Measurements from ENCODE around the gene RARB. TPM values are rescaled to one million over a fixed set of nuclear protein-coding genes. Genes with fewer than 3 reads are reported as not detected.

The RARB gene
- total and polyA plus RNA-seq, 9 of the 15 experiments (the other 6 are each of a cell fraction or from before 2014, with no cell fraction given) = 0.15 to 1.3 (median 0.27) TPM

DNA sequence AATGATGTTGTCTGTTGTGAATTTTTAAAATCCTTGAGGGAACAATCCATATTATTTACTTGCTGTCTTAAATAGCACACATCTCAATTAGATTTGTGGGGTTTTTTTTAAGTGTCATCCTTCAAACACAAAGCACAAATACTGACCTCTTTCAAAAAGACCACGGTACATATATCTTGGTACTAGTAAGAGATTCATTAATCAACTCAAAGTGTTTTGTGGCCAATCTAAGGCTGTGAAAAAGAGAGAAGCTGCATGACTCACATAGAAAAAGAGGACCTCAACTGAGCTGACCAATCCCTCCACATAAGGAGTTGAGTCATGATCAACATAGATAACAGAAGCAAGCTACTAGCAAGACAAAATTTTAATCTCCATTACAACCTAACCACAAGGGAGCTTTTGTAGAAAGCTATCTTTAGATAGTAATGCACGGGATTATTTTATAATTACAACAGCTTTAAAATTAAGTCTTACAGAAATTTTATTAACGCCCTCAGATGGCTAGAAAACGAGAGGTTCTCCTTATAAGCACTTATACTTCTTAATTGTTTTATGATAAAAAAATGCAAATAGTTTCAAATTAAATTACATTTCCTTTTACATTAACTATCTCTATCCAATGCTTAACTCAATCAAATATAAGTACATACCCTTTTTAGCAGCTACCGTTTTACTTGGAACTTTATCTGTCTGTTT lies 176.2 kb downstream of the RARB start (continued):
- TF ChIP-seq, protein P1, sequence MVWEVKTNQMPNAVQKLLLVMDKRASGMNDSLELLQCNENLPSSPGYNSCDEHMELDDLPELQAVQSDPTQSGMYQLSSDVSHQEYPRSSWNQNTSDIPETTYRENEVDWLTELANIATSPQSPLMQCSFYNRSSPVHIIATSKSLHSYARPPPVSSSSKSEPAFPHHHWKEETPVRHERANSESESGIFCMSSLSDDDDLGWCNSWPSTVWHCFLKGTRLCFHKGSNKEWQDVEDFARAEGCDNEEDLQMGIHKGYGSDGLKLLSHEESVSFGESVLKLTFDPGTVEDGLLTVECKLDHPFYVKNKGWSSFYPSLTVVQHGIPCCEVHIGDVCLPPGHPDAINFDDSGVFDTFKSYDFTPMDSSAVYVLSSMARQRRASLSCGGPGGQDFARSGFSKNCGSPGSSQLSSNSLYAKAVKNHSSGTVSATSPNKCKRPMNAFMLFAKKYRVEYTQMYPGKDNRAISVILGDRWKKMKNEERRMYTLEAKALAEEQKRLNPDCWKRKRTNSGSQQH (CRISPR knock-in tag; IDR thresholded peaks at IDR 0.05) = no peak
- TF ChIP-seq ZNF445 (CRISPR knock-in tag; IDR thresholded peaks at IDR 0.05; ENCODE audit: low read depth) (no peak), GABPB1 (CRISPR knock-in tag; IDR thresholded peaks at IDR 0.05) (no peak), KAT2B (IDR thresholded peaks at IDR 0.05; ENCODE audit: low read depth, low read length) (no peak), XRCC3 (IDR thresholded peaks at IDR 0.05) (no peak), ZKSCAN1 (IDR thresholded peaks at IDR 0.05; ENCODE audit: low read depth, low read length) (no peak), ZNF778 (CRISPR knock-in tag; IDR thresholded peaks at IDR 0.05) (no peak), ZKSCAN3 (CRISPR knock-in tag; IDR thresholded peaks at IDR 0.05) (no peak), ZBTB11 (CRISPR knock-in tag; IDR thresholded peaks at IDR 0.05) (0 out of 6 replicates have a peak, but pooled peaks of 1 of the 3 experiments have one; percentile 31), TAL1 (IDR thresholded peaks at IDR 0.05) (no peak)
- TF ChIP-seq, protein P2, sequence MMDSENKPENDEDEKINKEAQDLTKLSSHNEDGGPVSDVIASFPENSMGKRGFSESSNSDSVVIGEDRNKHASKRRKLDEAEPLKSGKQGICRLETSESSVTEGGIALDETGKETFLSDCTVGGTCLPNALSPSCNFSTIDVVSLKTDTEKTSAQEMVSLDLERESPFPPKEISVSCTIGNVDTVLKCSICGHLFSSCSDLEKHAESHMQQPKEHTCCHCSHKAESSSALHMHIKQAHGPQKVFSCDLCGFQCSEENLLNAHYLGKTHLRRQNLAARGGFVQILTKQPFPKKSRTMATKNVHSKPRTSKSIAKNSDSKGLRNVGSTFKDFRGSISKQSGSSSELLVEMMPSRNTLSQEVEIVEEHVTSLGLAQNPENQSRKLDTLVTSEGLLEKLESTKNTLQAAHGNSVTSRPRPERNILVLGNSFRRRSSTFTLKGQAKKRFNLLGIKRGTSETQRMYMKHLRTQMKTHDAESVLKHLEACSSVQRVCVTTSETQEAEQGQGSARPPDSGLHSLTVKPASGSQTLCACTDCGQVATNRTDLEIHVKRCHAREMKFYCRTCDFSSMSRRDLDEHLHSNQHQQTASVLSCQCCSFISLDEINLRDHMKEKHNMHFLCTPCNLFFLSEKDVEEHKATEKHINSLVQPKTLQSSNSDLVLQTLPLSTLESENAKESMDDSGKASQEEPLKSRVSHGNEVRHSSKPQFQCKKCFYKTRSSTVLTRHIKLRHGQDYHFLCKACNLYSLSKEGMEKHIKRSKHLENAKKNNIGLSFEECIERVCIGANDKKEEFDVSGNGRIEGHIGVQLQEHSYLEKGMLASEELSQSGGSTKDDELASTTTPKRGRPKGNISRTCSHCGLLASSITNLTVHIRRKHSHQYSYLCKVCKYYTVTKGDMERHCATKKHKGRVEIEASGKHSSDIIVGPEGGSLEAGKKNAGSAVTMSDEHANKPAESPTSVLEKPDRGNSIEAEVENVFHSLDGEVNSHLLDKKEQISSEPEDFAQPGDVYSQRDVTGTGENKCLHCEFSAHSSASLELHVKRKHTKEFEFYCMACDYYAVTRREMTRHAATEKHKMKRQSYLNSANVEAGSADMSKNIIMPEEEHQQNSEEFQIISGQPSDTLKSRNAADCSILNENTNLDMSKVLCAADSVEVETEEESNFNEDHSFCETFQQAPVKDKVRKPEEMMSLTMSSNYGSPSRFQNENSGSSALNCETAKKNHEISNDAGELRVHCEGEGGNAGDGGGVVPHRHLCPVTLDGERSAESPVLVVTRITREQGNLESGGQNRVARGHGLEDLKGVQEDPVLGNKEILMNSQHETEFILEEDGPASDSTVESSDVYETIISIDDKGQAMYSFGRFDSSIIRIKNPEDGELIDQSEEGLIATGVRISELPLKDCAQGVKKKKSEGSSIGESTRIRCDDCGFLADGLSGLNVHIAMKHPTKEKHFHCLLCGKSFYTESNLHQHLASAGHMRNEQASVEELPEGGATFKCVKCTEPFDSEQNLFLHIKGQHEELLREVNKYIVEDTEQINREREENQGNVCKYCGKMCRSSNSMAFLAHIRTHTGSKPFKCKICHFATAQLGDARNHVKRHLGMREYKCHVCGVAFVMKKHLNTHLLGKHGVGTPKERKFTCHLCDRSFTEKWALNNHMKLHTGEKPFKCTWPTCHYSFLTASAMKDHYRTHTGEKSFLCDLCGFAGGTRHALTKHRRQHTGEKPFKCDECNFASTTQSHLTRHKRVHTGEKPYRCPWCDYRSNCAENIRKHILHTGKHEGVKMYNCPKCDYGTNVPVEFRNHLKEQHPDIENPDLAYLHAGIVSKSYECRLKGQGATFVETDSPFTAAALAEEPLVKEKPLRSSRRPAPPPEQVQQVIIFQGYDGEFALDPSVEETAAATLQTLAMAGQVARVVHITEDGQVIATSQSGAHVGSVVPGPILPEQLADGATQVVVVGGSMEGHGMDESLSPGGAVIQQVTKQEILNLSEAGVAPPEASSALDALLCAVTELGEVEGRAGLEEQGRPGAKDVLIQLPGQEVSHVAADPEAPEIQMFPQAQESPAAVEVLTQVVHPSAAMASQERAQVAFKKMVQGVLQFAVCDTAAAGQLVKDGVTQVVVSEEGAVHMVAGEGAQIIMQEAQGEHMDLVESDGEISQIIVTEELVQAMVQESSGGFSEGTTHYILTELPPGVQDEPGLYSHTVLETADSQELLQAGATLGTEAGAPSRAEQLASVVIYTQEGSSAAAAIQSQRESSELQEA (IDR thresholded peaks at IDR 0.05; ENCODE audit: low read depth) = no peak
- TF ChIP-seq, protein P3, sequence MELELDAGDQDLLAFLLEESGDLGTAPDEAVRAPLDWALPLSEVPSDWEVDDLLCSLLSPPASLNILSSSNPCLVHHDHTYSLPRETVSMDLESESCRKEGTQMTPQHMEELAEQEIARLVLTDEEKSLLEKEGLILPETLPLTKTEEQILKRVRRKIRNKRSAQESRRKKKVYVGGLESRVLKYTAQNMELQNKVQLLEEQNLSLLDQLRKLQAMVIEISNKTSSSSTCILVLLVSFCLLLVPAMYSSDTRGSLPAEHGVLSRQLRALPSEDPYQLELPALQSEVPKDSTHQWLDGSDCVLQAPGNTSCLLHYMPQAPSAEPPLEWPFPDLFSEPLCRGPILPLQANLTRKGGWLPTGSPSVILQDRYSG (tag; conservative IDR thresholded peaks at IDR 0.05; ENCODE audit: low read depth) = no peak

Measured in K562 (cell line).